WERI-Rb-1 (cell line): ENCODE data around the gene SLC16A4.
"Not testable (repeated sequence)": the region's sequence is repeated elsewhere in the genome, so short reads cannot be mapped to it uniquely, and the experiment has no call there.

ENCODE experiments used
- DNase-seq: peaks from one replicate; pipeline ENCODE4 v3.0.0-alpha.2; 2020
- H3K27ac ChIP-seq: fragments of 250-450 bp; sonication (Bioruptor Pico); 2 replicates; pipeline ENCODE4 v1.5.1; 2020; ENCODE audit warnings: mild to moderate bottlenecking, moderate library complexity
- H3K27me3 ChIP-seq: fragments of 250-450 bp; sonication (Bioruptor Pico); 2 replicates; pipeline ENCODE4 v1.5.1; 2021; ENCODE audit warnings: mild to moderate bottlenecking, low read depth, moderate library complexity; ENCODE audit not compliant: insufficient read depth, severe bottlenecking
- H3K36me3 ChIP-seq: fragments of 250-450 bp; sonication (Bioruptor Pico); 2 replicates; pipeline ENCODE4 v1.5.1; 2020; ENCODE audit warnings: mild to moderate bottlenecking, moderate library complexity
- H3K4me3 ChIP-seq: 2 replicates; pipeline ENCODE4 v1.5.1; 2011; ENCODE audit warnings: low read depth, mild to moderate bottlenecking, control low read depth, low read length
- H3K9me3 ChIP-seq: fragments of 250-450 bp; sonication (Bioruptor Pico); 2 replicates; pipeline ENCODE4 v1.5.1; 2021; ENCODE audit warnings: mild to moderate bottlenecking, moderate library complexity; ENCODE audit not compliant: severe bottlenecking
- CTCF ChIP-seq: IDR thresholded peaks from 2 replicates; pipeline ENCODE4 v1.5.1; 2011; ENCODE audit warnings: low read depth, mild to moderate bottlenecking, control low read depth, inconsistent platforms, low read length

The SLC16A4 gene

GRCh38 chr1:110424699-110425611 is 34.1 kb upstream of the SLC16A4 start:
- H3K27me3 ChIP-seq, result no peaks in the 10 kb centered on the region
- H3K4me3 ChIP-seq, result no peak overlapping the region; the same call in 1 of the 2 replicates
- H3K27ac ChIP-seq, result peak overlapping the region; percentile 5; the same call in 1 of the 2 replicates
- DNase-seq, result peak; percentile 32
- no peak for TF ChIP-seq CTCF
- no peaks in the 10 kb centered on the region for H3K36me3 ChIP-seq
- no peaks in the 10 kb centered on the region for H3K9me3 ChIP-seq

- H3K36me3 ChIP-seq, result no peaks in the 10 kb centered on the region
These were observed 30.3 kb upstream of the SLC16A4 start for GRCh38 chr1:110420874-110421793.

GRCh38 chr1:110420023-110420662 is 29.3 kb upstream of the SLC16A4 start:
- no peak for DNase-seq
- no peak overlapping the region for H3K27ac ChIP-seq
- H3K4me3 ChIP-seq, result no peak overlapping the region
- no peaks in the 10 kb centered on the region for H3K9me3 ChIP-seq
- H3K27me3 ChIP-seq, result no peaks in the 10 kb centered on the region
- H3K36me3 ChIP-seq, result no peaks in the 10 kb centered on the region
- TF ChIP-seq CTCF, result no peak

More at GRCh38 chr1:110420874-110421793, 30.3 kb upstream of the SLC16A4 start:
- H3K4me3 ChIP-seq, result no peak overlapping the region
- no peak for TF ChIP-seq CTCF
- no peak overlapping the region for H3K27ac ChIP-seq
- no peak for DNase-seq
- no peaks in the 10 kb centered on the region for H3K27me3 ChIP-seq
- H3K9me3 ChIP-seq, result no peaks in the 10 kb centered on the region

DNA sequence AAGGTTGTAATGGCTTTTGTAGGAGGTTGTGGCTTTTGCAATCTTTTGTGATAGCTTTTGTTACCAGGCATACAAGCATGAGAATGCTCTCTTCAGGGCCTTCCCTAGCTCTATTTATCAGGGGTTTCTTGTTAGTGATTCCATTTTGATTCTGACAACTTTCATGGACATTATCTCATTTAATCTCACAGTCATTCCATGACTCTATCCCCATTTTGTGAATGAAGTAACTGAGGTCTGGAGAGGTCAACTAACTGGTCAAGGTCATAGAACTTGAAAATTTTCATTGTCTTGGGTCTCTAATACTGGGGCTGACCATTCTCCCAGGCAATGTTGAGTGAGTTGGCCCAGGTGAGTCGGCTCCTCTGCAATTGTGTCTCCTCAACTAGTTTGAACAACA is 27.9 kb upstream of the SLC16A4 start:
- Histone ChIP-seq H3K27me3 (no peaks in the 10 kb centered on the region), H3K36me3 (no peaks in the 10 kb centered on the region), H3K27ac (no peak overlapping the region), H3K9me3 (no peaks in the 10 kb centered on the region), H3K4me3 (no peak overlapping the region)
- no peak for DNase-seq
- TF ChIP-seq CTCF, result no peak

DNA sequence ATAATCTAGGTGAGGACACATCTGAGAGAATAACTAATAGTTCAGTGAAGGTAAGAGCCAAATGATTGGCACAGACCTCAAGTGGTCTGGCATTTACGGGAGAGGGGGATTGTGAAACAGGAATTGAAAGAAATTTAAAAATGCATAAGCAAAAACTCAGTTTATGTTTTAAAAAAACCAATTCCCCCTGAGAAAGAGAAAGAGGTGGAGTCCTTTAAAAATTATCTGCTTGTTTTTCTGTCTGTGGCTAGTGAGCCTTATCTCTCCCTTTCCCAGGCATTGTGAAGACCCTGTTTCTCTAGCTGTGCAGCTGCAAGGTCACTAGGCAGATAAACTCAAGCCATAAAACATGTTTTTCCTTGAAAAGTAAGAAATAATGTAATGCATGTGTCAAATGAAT is 22.2 kb upstream of the SLC16A4 start:
- H3K27ac ChIP-seq, H3K27me3 ChIP-seq, H3K9me3 ChIP-seq, DNase-seq, H3K4me3 ChIP-seq, H3K36me3 ChIP-seq: not testable (repeated sequence)
